Central memory CD8-positive, alpha-beta T cell (primary cell): ENCODE measurements around the gene GUK1.
"Not testable (repeated sequence)": the region's sequence is repeated elsewhere in the genome, so short reads cannot be mapped to it uniquely, and the experiment has no call there.

Source experiments
- ATAC-seq: fragments of 150-1000 bp; cut with Tn5 transposase; replicated peaks from 2 replicates; pipeline ENCODE4 v1.10.0; 2022; ENCODE audit warnings: mild to moderate bottlenecking, moderate FRiP score, moderate number of reproducible peaks; ENCODE audit not compliant: poor library complexity, severe bottlenecking; ENCODE audit errors: extremely low read depth
- DNase-seq, 2 donors: peaks; one replicate each; pipeline ENCODE4 v3.0.0; 2021; ENCODE audit warnings: low spot score in 2 of 2
- H3K27ac Mint-ChIP-seq: one replicate; pipeline ENCODE4 v1.8.0; 2022; ENCODE audit warnings: low read depth, mild to moderate bottlenecking, moderate library complexity, mixed read lengths
- H3K27me3 Mint-ChIP-seq: one replicate; pipeline ENCODE4 v1.8.0; 2022; ENCODE audit warnings: mixed read lengths
- H3K36me3 Mint-ChIP-seq: one replicate; pipeline ENCODE4 v1.8.0; 2022; ENCODE audit warnings: mild to moderate bottlenecking, moderate library complexity, mixed read lengths; ENCODE audit not compliant: insufficient read depth
- H3K4me1 Mint-ChIP-seq: one replicate; pipeline ENCODE4 v1.8.0; 2022; ENCODE audit warnings: mixed read lengths
- H3K4me3 Mint-ChIP-seq: one replicate; pipeline ENCODE4 v1.8.0; 2022; ENCODE audit warnings: mild to moderate bottlenecking, moderate library complexity, mixed read lengths
- H3K9me3 Mint-ChIP-seq: one replicate; pipeline ENCODE4 v1.8.0; 2022; ENCODE audit warnings: mixed read lengths

The GUK1 gene

DNA sequence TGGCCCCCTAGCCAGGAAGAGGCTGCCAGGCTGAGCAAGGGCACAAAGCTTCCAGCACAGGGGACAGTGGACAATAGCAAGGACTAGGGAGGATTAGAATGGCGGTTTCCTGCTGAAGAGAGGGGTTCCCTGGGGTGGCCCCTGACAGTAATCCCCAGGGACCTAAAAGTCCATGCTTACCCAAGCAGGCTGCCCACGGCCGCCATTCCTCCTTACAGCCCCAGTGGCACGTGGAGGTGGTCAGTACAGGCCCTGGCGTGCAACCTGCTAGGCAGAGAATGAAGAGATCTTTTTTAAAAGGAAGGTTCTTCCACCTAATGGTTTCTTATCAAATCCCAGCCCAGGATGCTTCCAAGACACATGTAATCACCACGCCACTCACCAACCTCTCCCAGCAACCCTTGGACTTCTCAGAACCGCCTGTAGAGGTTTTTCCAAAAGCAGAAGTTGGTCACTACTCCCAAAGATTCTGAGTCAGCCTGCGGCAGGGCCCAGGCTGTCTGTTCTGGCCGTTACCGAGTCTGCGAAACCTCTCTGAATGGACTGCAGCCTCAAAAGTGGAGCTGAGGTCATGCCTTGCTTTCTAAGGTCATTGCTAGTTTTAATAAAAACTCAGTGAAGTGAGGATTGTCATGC lies 31.9 kb upstream of the GUK1 start:
- peak overlapping the region; percentile 88 for H3K27ac Mint-ChIP-seq
- ATAC-seq (no peak), DNase-seq (no peak)
- H3K36me3 Mint-ChIP-seq: peaks cover 26% of the 10 kb centered on the region
- peak overlapping the region; percentile 83 for H3K4me3 Mint-ChIP-seq
- no peaks in the 10 kb centered on the region for H3K27me3 Mint-ChIP-seq
- no peaks in the 10 kb centered on the region for H3K9me3 Mint-ChIP-seq
- H3K4me1 Mint-ChIP-seq: peaks cover 23% of the 10 kb centered on the region

DNA sequence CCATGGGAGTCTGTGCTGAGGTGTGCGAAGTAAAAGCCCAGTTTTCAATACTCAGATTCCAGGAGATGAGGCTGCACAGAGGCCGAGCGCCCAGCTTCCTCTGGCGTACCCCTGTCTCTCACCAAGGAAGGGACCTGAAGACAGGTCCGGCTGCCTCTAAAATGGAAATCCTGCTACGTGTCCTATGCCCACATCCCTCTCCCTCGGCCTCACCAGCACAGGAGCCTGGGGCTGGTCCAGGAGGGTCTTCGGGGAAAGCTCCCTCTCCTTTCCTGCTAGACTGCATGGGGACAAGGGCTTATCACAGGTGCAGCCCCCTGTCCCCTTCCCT lies 31.4 kb upstream of the GUK1 start:
- ATAC-seq (no peak), DNase-seq (no peak)
- H3K9me3 Mint-ChIP-seq: no peaks in the 10 kb centered on the region
- H3K27ac Mint-ChIP-seq: peak overlapping the region; percentile 88
- H3K27me3 Mint-ChIP-seq: no peaks in the 10 kb centered on the region
- peaks cover 18% of the 10 kb centered on the region for H3K4me1 Mint-ChIP-seq
- H3K36me3 Mint-ChIP-seq: peaks cover 21% of the 10 kb centered on the region
- peak overlapping the region; percentile 83 for H3K4me3 Mint-ChIP-seq

GRCh38 chr1:228109073-228109961 lies 30.8 kb upstream of the GUK1 start, which contains the start of gene MRPL55:
MRPL55 (minus strand) TSS chr1:228109299; CDS start chr1:228108260, 1,039 bp downstream.
- Mint-ChIP-seq H3K27ac (peak within 1 kb of the TSS; percentile 88), H3K9me3 (no peaks in the 10 kb centered on the region), H3K36me3 (peaks cover 17% of the 10 kb centered on the region), H3K27me3 (no peaks in the 10 kb centered on the region), H3K4me1 (peaks cover 14% of the 10 kb centered on the region), H3K4me3 (peak within 1 kb of the TSS; percentile 83)
- peak; percentile 97 for ATAC-seq
- DNase-seq: peak; percentile 99 to 100

DNA sequence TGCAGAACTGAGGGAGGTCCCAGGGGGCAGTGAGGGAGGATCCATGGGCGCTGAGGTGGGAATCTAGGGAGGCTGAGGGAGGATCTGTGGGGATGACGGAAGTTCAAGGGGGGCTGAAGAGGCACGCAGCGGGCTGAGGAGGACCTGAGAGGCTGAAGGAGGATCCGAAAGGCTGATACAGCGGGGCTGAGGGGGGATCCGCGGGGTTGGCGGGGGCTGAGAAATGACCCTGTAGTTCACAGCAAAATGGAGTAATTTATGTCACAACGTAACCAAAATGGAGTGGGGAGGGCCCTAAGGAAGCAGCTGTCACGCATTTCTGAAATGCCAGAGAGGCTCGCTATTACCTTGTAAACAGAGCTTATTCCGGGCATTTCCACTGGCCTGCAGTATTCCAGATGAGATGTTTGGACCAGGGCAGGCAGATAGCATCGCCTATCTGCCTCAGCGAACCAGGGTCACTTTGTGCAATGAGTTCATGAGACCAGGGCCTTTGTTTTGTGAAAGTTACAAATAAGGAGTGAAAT lies 30.1 kb upstream of the GUK1 start:
- no peaks in the 10 kb centered on the region for H3K9me3 Mint-ChIP-seq
- no peak for DNase-seq
- H3K27me3 Mint-ChIP-seq: no peaks in the 10 kb centered on the region
- H3K4me3 Mint-ChIP-seq: peak overlapping the region; percentile 83
- ATAC-seq: no peak
- peak overlapping the region; percentile 88 for H3K27ac Mint-ChIP-seq
- H3K4me1 Mint-ChIP-seq: peaks cover 14% of the 10 kb centered on the region
- peaks cover 17% of the 10 kb centered on the region for H3K36me3 Mint-ChIP-seq

- Mint-ChIP-seq H3K27ac (peak overlapping the region; percentile 46), H3K27me3 (no peaks in the 10 kb centered on the region), H3K36me3 (peaks cover 17% of the 10 kb centered on the region), H3K4me1 (peaks cover 14% of the 10 kb centered on the region), H3K4me3 (no peak overlapping the region), H3K9me3 (no peaks in the 10 kb centered on the region)
- DNase-seq: no peak
- ATAC-seq: no peak
Observed at GRCh38 chr1:228110556-228110955, 29.5 kb upstream of the GUK1 start.

GRCh38 chr1:228111315-228111714 lies 28.8 kb upstream of the GUK1 start:
- peaks cover 15% of the 10 kb centered on the region for H3K36me3 Mint-ChIP-seq
- not testable (repeated sequence) for H3K27ac Mint-ChIP-seq, H3K9me3 Mint-ChIP-seq, DNase-seq, ATAC-seq, H3K27me3 Mint-ChIP-seq, H3K4me3 Mint-ChIP-seq
- peaks cover 14% of the 10 kb centered on the region for H3K4me1 Mint-ChIP-seq

DNA sequence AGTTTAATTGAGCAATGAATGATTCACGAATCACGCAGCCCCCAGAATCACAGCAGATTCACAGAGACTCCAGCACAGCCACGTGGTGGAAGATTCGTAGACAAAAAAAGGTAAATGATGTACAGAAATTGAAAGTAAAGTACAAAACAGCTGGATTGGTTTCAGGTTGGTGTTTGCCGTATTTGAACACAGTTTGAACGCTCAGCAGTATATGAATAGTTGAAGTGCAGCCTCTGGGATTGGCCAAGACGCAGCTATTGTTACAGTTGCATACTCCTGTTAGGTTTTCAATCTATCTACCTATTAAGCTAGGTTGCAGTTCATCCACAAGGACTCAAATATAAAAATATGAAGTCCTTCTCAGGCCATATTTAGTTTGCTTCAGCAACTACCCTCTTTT lies 27.9 kb upstream of the GUK1 start:
- H3K9me3 Mint-ChIP-seq: no peaks in the 10 kb centered on the region
- H3K27ac Mint-ChIP-seq: no peak overlapping the region
- no peak overlapping the region for H3K4me3 Mint-ChIP-seq
- ATAC-seq (no peak), DNase-seq (no peak)
- H3K27me3 Mint-ChIP-seq: no peaks in the 10 kb centered on the region
- peaks cover 14% of the 10 kb centered on the region for H3K4me1 Mint-ChIP-seq
- H3K36me3 Mint-ChIP-seq: peaks cover 10% of the 10 kb centered on the region

DNA sequence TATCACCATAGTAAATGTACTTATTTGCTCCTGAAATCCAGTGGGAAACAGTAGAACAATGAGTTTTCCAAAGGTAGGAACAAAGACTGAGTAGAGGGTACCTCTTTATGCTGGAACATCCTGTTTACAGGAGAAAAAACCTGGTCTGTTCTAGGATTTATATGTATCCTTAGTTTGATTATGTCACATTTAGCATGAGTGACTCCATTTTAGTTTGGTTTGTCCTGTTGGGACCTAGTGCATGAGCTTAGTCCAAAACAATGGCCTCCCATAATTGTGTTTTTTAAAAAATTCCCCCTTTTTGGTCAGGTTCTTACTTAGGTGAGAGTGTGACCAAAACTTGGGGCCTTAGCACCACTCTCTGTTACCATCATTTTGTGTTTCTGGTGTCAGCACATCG lies 27.5 kb upstream of the GUK1 start:
- peaks cover 10% of the 10 kb centered on the region for H3K36me3 Mint-ChIP-seq
- no peaks in the 10 kb centered on the region for H3K9me3 Mint-ChIP-seq
- H3K27ac Mint-ChIP-seq: no peak overlapping the region
- no peak for DNase-seq
- peaks cover 14% of the 10 kb centered on the region for H3K4me1 Mint-ChIP-seq
- H3K4me3 Mint-ChIP-seq: no peak overlapping the region
- no peaks in the 10 kb centered on the region for H3K27me3 Mint-ChIP-seq
- ATAC-seq: no peak

- H3K36me3 Mint-ChIP-seq: no peaks in the 10 kb centered on the region
- no peak for DNase-seq
- no peak for ATAC-seq
- H3K27me3 Mint-ChIP-seq: no peaks in the 10 kb centered on the region
- H3K4me1 Mint-ChIP-seq: peaks cover 4% of the 10 kb centered on the region
- H3K4me3 Mint-ChIP-seq: no peak overlapping the region
- H3K9me3 Mint-ChIP-seq: no peaks in the 10 kb centered on the region
- H3K27ac Mint-ChIP-seq: no peak overlapping the region
Observed at GRCh38 chr1:228114827-228115226, 25.3 kb upstream of the GUK1 start.

DNA sequence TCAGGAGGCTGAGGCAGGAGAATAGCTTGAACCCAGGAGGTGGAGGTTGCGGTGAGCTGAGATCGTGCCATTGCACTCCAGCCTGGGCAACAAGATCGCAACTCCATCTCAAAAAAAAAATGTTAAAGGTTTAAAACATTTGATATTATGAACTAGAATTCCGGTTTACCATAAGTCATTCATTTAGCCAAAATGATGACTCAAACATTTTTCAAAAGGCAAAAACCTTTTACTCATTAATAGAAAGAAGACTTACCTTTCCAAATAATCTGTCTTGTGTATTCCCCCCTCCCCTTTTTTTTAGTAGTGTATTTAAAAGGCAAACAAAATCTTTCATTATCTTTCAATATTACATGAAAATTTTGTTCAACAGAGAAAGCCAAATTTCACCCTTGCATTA lies 22.7 kb upstream of the GUK1 start:
- H3K27ac Mint-ChIP-seq: no peak overlapping the region
- no peaks in the 10 kb centered on the region for H3K4me1 Mint-ChIP-seq
- H3K9me3 Mint-ChIP-seq: no peaks in the 10 kb centered on the region
- no peak for ATAC-seq
- H3K27me3 Mint-ChIP-seq: no peaks in the 10 kb centered on the region
- no peak for DNase-seq
- H3K36me3 Mint-ChIP-seq: peaks cover 2% of the 10 kb centered on the region
- H3K4me3 Mint-ChIP-seq: no peak overlapping the region

DNA sequence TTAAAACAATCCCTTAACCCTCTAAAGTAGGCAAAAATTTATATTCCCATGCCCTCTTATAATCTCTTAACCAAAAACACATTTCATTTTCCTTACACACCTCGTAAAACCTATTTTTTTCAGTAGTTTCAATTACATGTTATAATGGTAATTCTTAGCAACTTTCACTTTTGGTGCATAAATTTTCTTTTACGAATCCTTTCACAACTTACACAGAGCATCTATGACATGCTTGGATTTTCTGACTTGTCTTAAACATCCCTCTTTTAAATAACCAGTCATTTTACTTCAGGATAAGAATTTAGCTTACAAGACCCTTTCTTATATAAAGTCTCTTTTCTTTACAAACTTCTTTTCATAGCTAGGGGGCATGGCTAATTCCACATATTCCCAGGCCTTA lies 22.0 kb upstream of the GUK1 start:
- ATAC-seq (no peak), DNase-seq (no peak)
- Mint-ChIP-seq H3K9me3 (no peaks in the 10 kb centered on the region), H3K27me3 (no peaks in the 10 kb centered on the region), H3K4me3 (no peak overlapping the region), H3K27ac (no peak overlapping the region), H3K4me1 (no peaks in the 10 kb centered on the region), H3K36me3 (peaks cover 2% of the 10 kb centered on the region)

GRCh38 chr1:228120351-228120750 lies 19.7 kb upstream of the GUK1 start:
- DNase-seq: no peak
- Mint-ChIP-seq H3K4me3 (no peak overlapping the region), H3K27ac (no peak overlapping the region), H3K4me1 (no peaks in the 10 kb centered on the region), H3K27me3 (no peaks in the 10 kb centered on the region), H3K9me3 (no peaks in the 10 kb centered on the region), H3K36me3 (peaks cover 2% of the 10 kb centered on the region)
- ATAC-seq: no peak
